Osteoblast (primary cell): ENCODE data around the gene CNTN3. TPM values are rescaled to one million over a fixed set of nuclear protein-coding genes. Genes with fewer than 3 reads are reported as not detected.

Source experiments
- DNase-seq: peaks from one replicate; pipeline ENCODE4 v3.0.0; 2011; ENCODE audit warnings: low spot score, mixed read lengths; ENCODE audit not compliant: insufficient read length; ENCODE audit errors: missing footprints
- H2AFZ ChIP-seq: 2 replicates; pipeline ENCODE4 v1.6.0; 2011; ENCODE audit warnings: mild to moderate bottlenecking, low read length
- H3K27ac ChIP-seq: 2 replicates; pipeline ENCODE4 v1.5.1; 2011; ENCODE audit warnings: mild to moderate bottlenecking, low read depth, low read length, moderate library complexity
- H3K27me3 ChIP-seq: 2 replicates; pipeline ENCODE4 v1.6.0; 2012; ENCODE audit warnings: mild to moderate bottlenecking, control low read depth, inconsistent platforms, low read length, moderate library complexity; ENCODE audit not compliant: insufficient read depth
- H3K36me3 ChIP-seq: 2 replicates; pipeline ENCODE4 v1.5.1; 2011; ENCODE audit warnings: mild to moderate bottlenecking, low read length, control low read depth, moderate library complexity; ENCODE audit not compliant: insufficient read depth
- H3K4me1 ChIP-seq: 2 replicates; pipeline ENCODE4 v1.5.1; 2011; ENCODE audit warnings: mild to moderate bottlenecking, low read length, control low read depth, moderate library complexity; ENCODE audit not compliant: insufficient read depth
- H3K4me2 ChIP-seq: 2 replicates; pipeline ENCODE4 v1.6.0; 2011; ENCODE audit warnings: mild to moderate bottlenecking, low read length; ENCODE audit not compliant: insufficient read depth
- H3K4me3 ChIP-seq: fragments of 200-600 bp; sonication (generic); 3 replicates; pipeline ENCODE4 v1.5.1; 2012; ENCODE audit warnings: mild to moderate bottlenecking, low read length, inconsistent platforms; ENCODE audit not compliant: insufficient read depth
- H3K79me2 ChIP-seq: 2 replicates; pipeline ENCODE4 v1.6.0; 2012; ENCODE audit warnings: mild to moderate bottlenecking, low read length, control low read depth, inconsistent platforms; ENCODE audit not compliant: insufficient read depth
- H3K9me3 ChIP-seq: 2 replicates; pipeline ENCODE4 v1.5.1; 2011; ENCODE audit warnings: low read depth, low read length, control low read depth
- H4K20me1 ChIP-seq: 2 replicates; pipeline ENCODE4 v1.6.0; 2012; ENCODE audit warnings: mild to moderate bottlenecking, low read length, control low read depth; ENCODE audit not compliant: insufficient read depth
- CTCF ChIP-seq: IDR thresholded peaks from 2 replicates; pipeline ENCODE4 v1.5.1; 2011; ENCODE audit warnings: mild to moderate bottlenecking, low read depth, low read length, moderate library complexity; ENCODE audit errors: extremely low read depth
- total RNA-seq: library from RNA; depleted of rRNA; stranded (reverse); fragments of >200 nt; gene quantifications from 2 replicates; pipeline ENCODE4 v1.2.3, GENCODE V29; 2012

CNTN3 gene
- total RNA-seq, 1 donor, result 0.36 TPM

DNA sequence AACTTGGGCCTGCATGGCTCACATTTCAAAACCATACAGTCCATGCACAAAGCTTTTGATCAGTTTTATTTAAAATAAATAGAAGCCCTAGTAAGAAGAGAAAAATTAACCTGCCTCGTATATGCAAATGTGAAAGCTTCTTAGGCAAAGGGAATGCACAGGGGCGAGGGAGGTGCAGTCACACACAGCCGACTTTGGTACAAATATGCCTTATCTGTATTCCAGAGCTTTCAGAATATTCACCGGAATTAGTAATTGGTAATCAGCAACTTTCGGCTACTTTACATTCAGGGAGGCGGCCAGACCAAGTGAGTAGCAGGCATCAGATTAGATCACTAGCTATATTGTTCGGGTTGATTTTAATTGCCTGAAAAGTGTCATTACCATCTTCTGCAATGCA, 7.5 kb downstream of the CNTN3 start:
- H3K27me3 ChIP-seq, result no peaks in the 10 kb centered on the region
- peaks cover 4% of the 10 kb centered on the region for H3K9me3 ChIP-seq
- TF ChIP-seq CTCF, result no peak
- H3K27ac ChIP-seq, result no peak overlapping the region
- H4K20me1 ChIP-seq, result no peaks in the 10 kb centered on the region
- DNase-seq, result no peak
- no peak overlapping the region for H2AFZ ChIP-seq
- no peak overlapping the region for H3K4me2 ChIP-seq
- no peaks in the 10 kb centered on the region for H3K79me2 ChIP-seq
- no peaks in the 10 kb centered on the region for H3K4me1 ChIP-seq
- H3K36me3 ChIP-seq, result no peaks in the 10 kb centered on the region
- H3K4me3 ChIP-seq, result no peak overlapping the region

GRCh38 chr3:74605437-74605836, 9.0 kb downstream of the CNTN3 start:
- H3K4me2 ChIP-seq, result no peak overlapping the region
- H3K79me2 ChIP-seq, result no peaks in the 10 kb centered on the region
- H3K9me3 ChIP-seq, result peaks cover 4% of the 10 kb centered on the region
- no peak for DNase-seq
- H3K27ac ChIP-seq, result no peak overlapping the region
- no peaks in the 10 kb centered on the region for H3K4me1 ChIP-seq
- H3K4me3 ChIP-seq, result no peak overlapping the region
- H2AFZ ChIP-seq, result no peak overlapping the region
- TF ChIP-seq CTCF, result no peak
- no peaks in the 10 kb centered on the region for H3K27me3 ChIP-seq
- no peaks in the 10 kb centered on the region for H3K36me3 ChIP-seq
- no peaks in the 10 kb centered on the region for H4K20me1 ChIP-seq

DNA sequence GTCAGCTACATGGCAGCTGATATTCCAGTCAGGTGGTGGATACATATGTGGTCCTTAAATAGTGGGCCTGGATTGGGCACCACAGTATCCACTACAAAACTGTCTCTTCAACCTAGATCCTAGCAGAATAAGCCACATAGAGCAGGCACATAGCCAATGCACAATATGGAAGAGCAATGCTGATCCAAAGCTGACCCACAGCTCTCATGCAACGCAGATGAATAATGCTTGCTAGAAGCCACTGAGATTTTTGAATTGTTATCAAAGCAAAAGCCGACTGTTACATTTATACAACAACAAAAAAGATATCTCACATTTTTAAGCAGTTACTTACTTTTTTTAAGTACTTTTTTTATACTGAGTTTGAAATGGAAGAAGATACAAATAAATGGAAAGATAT, 11.2 kb downstream of the CNTN3 start:
- H3K4me2 ChIP-seq, result no peak overlapping the region
- H2AFZ ChIP-seq, result no peak overlapping the region
- no peak overlapping the region for H3K27ac ChIP-seq
- no peak for DNase-seq
- H3K79me2 ChIP-seq, result no peaks in the 10 kb centered on the region
- H3K4me1 ChIP-seq, result no peaks in the 10 kb centered on the region
- no peak for TF ChIP-seq CTCF
- H3K4me3 ChIP-seq, result no peak overlapping the region
- H4K20me1 ChIP-seq, result no peaks in the 10 kb centered on the region
- peaks cover 4% of the 10 kb centered on the region for H3K9me3 ChIP-seq
- H3K27me3 ChIP-seq, result no peaks in the 10 kb centered on the region
- H3K36me3 ChIP-seq, result no peaks in the 10 kb centered on the region

DNA sequence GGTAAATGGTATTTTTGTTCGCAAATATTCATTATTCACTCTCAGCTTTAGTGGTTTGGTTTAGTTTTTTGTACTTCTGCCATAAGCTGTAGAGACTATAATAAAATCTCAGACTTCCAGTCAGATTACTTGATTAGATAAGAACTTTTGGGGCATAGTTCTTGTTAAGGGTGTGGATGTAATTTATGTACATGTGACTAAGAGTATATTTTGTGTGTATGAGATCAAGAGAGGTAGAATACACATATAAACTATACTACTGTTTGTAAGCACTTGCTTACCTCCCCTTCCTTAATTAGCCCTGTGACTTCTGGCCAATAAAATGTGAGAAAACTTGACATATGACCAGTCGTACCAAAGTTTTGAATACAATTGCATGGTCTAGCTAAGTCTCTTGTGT, 12.0 kb downstream of the CNTN3 start:
- H3K4me3 ChIP-seq, result no peak overlapping the region
- no peak for TF ChIP-seq CTCF
- no peak for DNase-seq
- H4K20me1 ChIP-seq, result no peaks in the 10 kb centered on the region
- no peaks in the 10 kb centered on the region for H3K27me3 ChIP-seq
- no peak overlapping the region for H3K4me2 ChIP-seq
- no peaks in the 10 kb centered on the region for H3K79me2 ChIP-seq
- H3K4me1 ChIP-seq, result no peaks in the 10 kb centered on the region
- no peaks in the 10 kb centered on the region for H3K36me3 ChIP-seq
- peaks cover 4% of the 10 kb centered on the region for H3K9me3 ChIP-seq
- H2AFZ ChIP-seq, result no peak overlapping the region
- no peak overlapping the region for H3K27ac ChIP-seq
